Transverse colon (tissue), 4 donors: ENCODE data around the gene ZNF318. TPM values are rescaled to one million over a fixed set of nuclear protein-coding genes. Genes with fewer than 3 reads are reported as not detected.

Experiments used
- DNase-seq: peaks from one replicate; pipeline ENCODE4 v3.0.0-alpha.2; 2019
- H3K27ac ChIP-seq, 4 donors: fragments of 200-600 bp; sonication (generic); 2 replicates each; pipeline ENCODE4 v1.5.1; 2016 to 2018; ENCODE audit warnings: inconsistent platforms in 4 of 4
- H3K27me3 ChIP-seq: fragments of 200-600 bp; sonication (generic); 2 replicates; pipeline ENCODE4 v1.5.1; 2017; ENCODE audit warnings: inconsistent platforms
- H3K36me3 ChIP-seq, 4 donors: fragments of 200-600 bp; sonication (generic); 2 replicates each; pipeline ENCODE4 v1.5.1; 2017 to 2019; ENCODE audit warnings: inconsistent platforms in 4 of 4
- H3K4me1 ChIP-seq, 4 donors: fragments of 200-600 bp; sonication (generic); 2 replicates each; pipeline ENCODE4 v1.5.1; 2017 to 2020; ENCODE audit warnings: inconsistent platforms in 4 of 4
- H3K4me3 ChIP-seq, 4 donors: fragments of 200-600 bp; sonication (generic); 1 replicate in 1 of 4; 2 replicates in 3 of 4; pipeline versions ENCODE4 v1.5.1 to v1.6.1; 2017 to 2019; ENCODE audit warnings: inconsistent platforms in 4 of 4
- H3K9me3 ChIP-seq, 2 donors: fragments of 200-600 bp; sonication (generic); 2 replicates each; pipeline ENCODE4 v1.5.1; 2017 to 2019; ENCODE audit warnings: inconsistent platforms in 2 of 2
- EP300 ChIP-seq: sonication (generic); formaldehyde crosslinking; IDR thresholded peaks from one replicate; pipeline ENCODE4 v1.6.1; 2017; ENCODE audit warnings: antibody characterized with exemption, low read depth
- POLR2A ChIP-seq: fragments of 450-650 bp; IDR thresholded peaks from one replicate; pipeline ENCODE4 v1.6.1; 2016; ENCODE audit warnings: antibody characterized with exemption, mild to moderate bottlenecking, moderate library complexity
- POLR2AphosphoS5 ChIP-seq, 3 donors: sonication (generic); formaldehyde crosslinking; IDR thresholded peaks; one replicate each; pipeline ENCODE4 v1.6.1; 2016; ENCODE audit warnings: antibody characterized with exemption in 3 of 3
- WGBS, 2 donors: methylation state at CpG; one replicate each; pipeline ENCODE4 v1.1.5; 2018; ENCODE audit warnings: low coverage in 1 of 2; 5-methylcytosine and 5-hydroxymethylcytosine counted together
- in situ Hi-C, 4 donors: fragments of 200-750 bp; cut with MboI; loops; one replicate each; pipeline versions ENCODE4 v1.15.0 to v1.15.1; 2017; ENCODE audit warnings: low sequenced_read_pairs in 3 of 4, low pct_ligation_motif_present in 1 of 4, low pct_unique_long_range_greater_than_20kb in 1 of 4
- intact Hi-C: fragments of 100-400 bp; cut with DNase I; formaldehyde crosslinking; loops from one replicate; pipeline ENCODE4 v1.15.1; 2023; ENCODE audit warnings: low total_unique reads
- total RNA-seq, 4 donors: library from RNA; depleted of rRNA; stranded (reverse); fragments of >200 nt; gene quantifications; one replicate each; pipeline ENCODE4 v1.1.0, GENCODE V29; 2016
- TF ChIP-seq, protein P1 (sequence below), 5 experiments: fragments of 200-600 bp in 3 of 5; fragments of 450-650 bp in 2 of 5; sonication (generic) in 3 of 5; IDR thresholded peaks; 1 replicate in 2 of 5; 2 replicates in 3 of 5; pipeline ENCODE4 v1.5.1; 2016 to 2017; ENCODE audit warnings: antibody characterized with exemption in 5 of 5, inconsistent platforms in 3 of 5, mild to moderate bottlenecking in 2 of 5, moderate library complexity in 1 of 5

The ZNF318 gene
- total RNA-seq, 4 donors from 2014 or later: 13.0 to 17.5 (median 15.4) TPM

DNA sequence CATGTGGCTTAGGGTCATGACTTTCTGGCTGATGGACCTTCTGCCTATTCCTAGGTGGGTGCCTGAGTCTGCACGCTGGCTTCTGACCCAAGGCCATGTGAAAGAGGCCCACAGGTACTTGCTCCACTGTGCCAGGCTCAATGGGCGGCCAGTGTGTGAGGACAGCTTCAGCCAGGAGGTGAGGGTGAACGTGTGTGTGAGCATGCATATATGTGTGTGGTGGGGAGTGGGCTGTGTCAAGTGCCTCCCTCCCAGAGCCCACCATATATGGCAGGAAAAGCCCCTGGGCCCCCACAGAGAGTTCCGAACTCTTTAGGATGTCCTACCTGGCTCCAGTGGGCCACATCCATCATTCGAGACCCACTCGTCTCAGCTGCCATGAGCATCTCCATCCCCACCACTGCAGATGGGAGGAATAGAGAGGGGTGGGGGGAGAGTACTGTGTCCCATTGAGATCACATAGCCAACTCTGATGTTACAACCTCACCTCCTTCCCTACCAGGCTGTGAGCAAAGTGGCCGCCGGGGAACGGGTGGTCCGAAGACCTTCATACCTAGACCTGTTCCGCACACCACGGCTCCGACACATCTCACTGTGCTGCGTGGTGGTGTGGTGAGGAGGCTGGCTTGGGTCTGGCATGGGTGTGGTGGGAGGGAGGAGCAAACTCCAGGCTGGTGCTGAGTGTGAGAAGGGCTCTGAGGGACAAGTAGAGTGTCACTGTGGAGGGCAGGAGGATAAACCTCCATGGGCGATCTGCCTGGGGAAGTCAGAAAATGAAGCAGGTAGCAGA lies 68.2 kb downstream of the ZNF318 start:
- WGBS, 2 donors: 83 to 100% methylated on average over 1 to 15 of the region's 15 CpGs
- H3K4me3 ChIP-seq: no peak overlapping the region
- in situ Hi-C loops: no loop called here
- no peaks in the 10 kb centered on the region for H3K36me3 ChIP-seq
- H3K27me3 ChIP-seq: peaks cover 3% of the 10 kb centered on the region
- H3K9me3 ChIP-seq: no peaks in the 10 kb centered on the region
- DNase-seq: no peak
- TF ChIP-seq POLR2A (no peak), EP300 (no peak), POLR2AphosphoS5 (IDR thresholded peaks at IDR 0.05) (no peak)
- TF ChIP-seq, protein P1, sequence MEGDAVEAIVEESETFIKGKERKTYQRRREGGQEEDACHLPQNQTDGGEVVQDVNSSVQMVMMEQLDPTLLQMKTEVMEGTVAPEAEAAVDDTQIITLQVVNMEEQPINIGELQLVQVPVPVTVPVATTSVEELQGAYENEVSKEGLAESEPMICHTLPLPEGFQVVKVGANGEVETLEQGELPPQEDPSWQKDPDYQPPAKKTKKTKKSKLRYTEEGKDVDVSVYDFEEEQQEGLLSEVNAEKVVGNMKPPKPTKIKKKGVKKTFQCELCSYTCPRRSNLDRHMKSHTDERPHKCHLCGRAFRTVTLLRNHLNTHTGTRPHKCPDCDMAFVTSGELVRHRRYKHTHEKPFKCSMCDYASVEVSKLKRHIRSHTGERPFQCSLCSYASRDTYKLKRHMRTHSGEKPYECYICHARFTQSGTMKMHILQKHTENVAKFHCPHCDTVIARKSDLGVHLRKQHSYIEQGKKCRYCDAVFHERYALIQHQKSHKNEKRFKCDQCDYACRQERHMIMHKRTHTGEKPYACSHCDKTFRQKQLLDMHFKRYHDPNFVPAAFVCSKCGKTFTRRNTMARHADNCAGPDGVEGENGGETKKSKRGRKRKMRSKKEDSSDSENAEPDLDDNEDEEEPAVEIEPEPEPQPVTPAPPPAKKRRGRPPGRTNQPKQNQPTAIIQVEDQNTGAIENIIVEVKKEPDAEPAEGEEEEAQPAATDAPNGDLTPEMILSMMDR (IDR thresholded peaks at IDR 0.05): no peak
- H3K4me1 ChIP-seq: no peaks in the 10 kb centered on the region
- H3K27ac ChIP-seq: no peak overlapping the region
- intact Hi-C loops: no loop called here

DNA sequence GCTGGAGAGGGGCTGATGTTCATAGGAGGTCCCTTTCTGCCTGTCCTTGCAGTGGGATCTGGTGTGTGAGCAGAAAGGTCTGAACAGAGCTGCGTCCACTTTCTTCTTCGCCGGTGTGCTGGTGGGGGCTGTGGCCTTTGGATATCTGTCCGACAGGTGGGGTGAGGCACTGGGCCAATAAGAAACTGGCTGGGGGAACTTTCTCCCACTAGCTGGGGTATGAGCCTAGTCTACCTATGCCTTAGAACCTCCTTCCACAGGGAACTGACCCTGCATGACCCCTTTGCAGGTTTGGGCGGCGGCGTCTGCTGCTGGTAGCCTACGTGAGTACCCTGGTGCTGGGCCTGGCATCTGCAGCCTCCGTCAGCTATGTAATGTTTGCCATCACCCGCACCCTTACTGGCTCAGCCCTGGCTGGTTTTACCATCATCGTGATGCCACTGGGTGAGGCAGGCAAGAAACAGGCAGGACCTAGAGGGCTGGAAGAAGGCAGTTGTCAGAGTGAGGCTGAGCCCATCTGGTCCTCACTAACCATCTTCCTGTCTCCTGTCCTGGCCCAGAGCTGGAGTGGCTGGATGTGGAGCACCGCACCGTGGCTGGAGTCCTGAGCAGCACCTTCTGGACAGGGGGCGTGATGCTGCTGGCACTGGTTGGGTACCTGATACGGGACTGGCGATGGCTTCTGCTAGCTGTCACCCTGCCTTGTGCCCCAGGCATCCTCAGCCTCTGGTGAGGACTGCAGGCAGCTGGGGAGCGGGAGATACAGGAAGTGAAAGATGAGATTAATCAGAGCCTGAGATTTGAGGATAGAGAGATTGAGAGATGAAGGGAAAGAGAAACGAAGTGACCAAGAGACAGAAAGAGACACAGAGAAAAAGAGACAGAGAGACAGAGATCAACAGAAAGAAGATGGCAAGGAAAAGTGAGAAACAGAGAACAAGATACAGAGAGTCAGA lies 69.8 kb downstream of the ZNF318 start:
- H3K27me3 ChIP-seq: peaks cover 3% of the 10 kb centered on the region
- H3K27ac ChIP-seq: no peak overlapping the region
- intact Hi-C loops (no loop called here), in situ Hi-C loops (no loop called here)
- no peak overlapping the region for H3K4me3 ChIP-seq
- H3K9me3 ChIP-seq: no peaks in the 10 kb centered on the region
- no peak for DNase-seq
- 27 to 90% methylated on average over 2 to 18 of the region's 18 CpGs for WGBS, 2 donors
- no peaks in the 10 kb centered on the region for H3K36me3 ChIP-seq
- TF ChIP-seq EP300 (no peak), POLR2AphosphoS5 (IDR thresholded peaks at IDR 0.05) (no peak), POLR2A (no peak)
- TF ChIP-seq, protein P1 (IDR thresholded peaks at IDR 0.05): no peak
- H3K4me1 ChIP-seq: no peaks in the 10 kb centered on the region

DNA sequence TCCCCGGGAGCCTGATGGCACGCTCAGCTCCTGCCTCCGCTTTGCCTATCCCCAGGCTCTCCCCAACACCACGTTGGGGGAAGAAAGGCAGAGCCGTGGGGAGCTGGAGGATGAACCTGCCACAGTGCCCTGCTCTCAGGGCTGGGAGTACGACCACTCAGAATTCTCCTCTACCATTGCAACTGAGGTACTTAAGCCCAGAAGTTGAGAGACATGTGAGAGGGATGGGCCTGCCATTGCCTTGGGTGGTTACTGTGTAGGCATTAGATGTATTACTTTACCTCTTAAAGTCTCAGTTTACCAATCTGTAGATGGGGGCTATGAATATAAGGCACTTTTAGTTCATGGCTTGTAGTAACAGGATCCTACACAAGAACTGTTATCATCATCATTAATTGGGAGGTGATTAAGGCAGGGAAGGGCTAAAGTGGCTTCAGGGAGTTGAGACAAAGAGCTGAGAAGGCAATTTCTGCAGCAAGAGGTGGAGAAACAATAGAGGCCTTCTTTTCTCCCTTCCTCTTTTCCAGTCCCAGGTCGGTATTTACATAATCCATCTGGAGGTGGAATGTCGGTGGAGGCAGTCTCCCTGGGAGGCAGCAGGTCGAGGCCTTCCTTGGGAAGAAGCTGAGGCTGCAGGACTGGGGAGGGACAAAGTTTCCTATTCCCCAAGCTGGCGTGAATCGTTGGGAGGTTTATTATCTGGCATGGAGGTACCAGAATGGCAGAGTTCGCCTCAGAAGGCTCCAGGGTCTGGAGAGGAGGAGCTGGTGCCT lies 70.7 kb downstream of the ZNF318 start:
- Histone ChIP-seq H3K36me3 (no peaks in the 10 kb centered on the region), H3K27ac (no peak overlapping the region), H3K4me1 (no peaks in the 10 kb centered on the region), H3K27me3 (peaks cover 3% of the 10 kb centered on the region), H3K4me3 (no peak overlapping the region), H3K9me3 (no peaks in the 10 kb centered on the region)
- DNase-seq: no peak
- 70% methylated on average over 12 of the region's 12 CpGs; no CpG with 5 or more reads in 1 of the 2 donors for whole genome bisulfite sequencing, 2 donors
- intact Hi-C loops: no loop called here
- TF ChIP-seq, protein P1 (IDR thresholded peaks at IDR 0.05): no peak
- TF ChIP-seq POLR2AphosphoS5 (IDR thresholded peaks at IDR 0.05): no peak
- no peak for TF ChIP-seq EP300
- TF ChIP-seq POLR2A: no peak
- in situ Hi-C loops: no loop called here
